Lower leg skin (tissue), 4 donors: Measurements from ENCODE around the gene ZSWIM3. TPM values are rescaled to one million over a fixed set of nuclear protein-coding genes. Genes with fewer than 3 reads are reported as not detected.

ENCODE experiments used
- DNase-seq, 2 donors: peaks; one replicate each; pipeline ENCODE4 v3.0.0-alpha.2; 2019; ENCODE audit warnings: low spot score in 2 of 2
- H3K4me3 ChIP-seq: fragments of 200-600 bp; sonication (generic); 2 replicates; pipeline ENCODE4 v1.5.1; 2017; ENCODE audit warnings: mild to moderate bottlenecking, low read depth; ENCODE audit not compliant: poor library complexity, severe bottlenecking
- POLR2A ChIP-seq, 2 donors: fragments of 450-650 bp; IDR thresholded peaks; one replicate each; pipeline ENCODE4 v1.6.1; 2016 to 2017; ENCODE audit warnings: antibody characterized with exemption in 2 of 2, mild to moderate bottlenecking in 1 of 2, moderate library complexity in 1 of 2
- WGBS, 2 donors: methylation state at CpG; one replicate each; pipeline ENCODE4 v1.1.5; 2018; 5-methylcytosine and 5-hydroxymethylcytosine counted together
- intact Hi-C: fragments of 100-400 bp; cut with DNase I; formaldehyde crosslinking; loops from one replicate; pipeline ENCODE4 v1.15.0; 2023; ENCODE audit warnings: low total_unique reads
- total RNA-seq, 4 donors: library from RNA; depleted of rRNA; stranded (reverse); fragments of >200 nt; gene quantifications; one replicate each; pipeline ENCODE4 v1.1.0, GENCODE V29; 2016
- TF ChIP-seq, protein P1 (sequence below), 3 donors: fragments of 450-650 bp; IDR thresholded peaks; one replicate each; pipeline ENCODE4 v1.5.1; 2016; ENCODE audit warnings: antibody characterized with exemption in 3 of 3, mild to moderate bottlenecking in 3 of 3, moderate library complexity in 2 of 3

The ZSWIM3 gene
- total RNA-seq, 4 donors from 2014 or later, result 3.7 to 4.6 (median 4.0) TPM

DNA sequence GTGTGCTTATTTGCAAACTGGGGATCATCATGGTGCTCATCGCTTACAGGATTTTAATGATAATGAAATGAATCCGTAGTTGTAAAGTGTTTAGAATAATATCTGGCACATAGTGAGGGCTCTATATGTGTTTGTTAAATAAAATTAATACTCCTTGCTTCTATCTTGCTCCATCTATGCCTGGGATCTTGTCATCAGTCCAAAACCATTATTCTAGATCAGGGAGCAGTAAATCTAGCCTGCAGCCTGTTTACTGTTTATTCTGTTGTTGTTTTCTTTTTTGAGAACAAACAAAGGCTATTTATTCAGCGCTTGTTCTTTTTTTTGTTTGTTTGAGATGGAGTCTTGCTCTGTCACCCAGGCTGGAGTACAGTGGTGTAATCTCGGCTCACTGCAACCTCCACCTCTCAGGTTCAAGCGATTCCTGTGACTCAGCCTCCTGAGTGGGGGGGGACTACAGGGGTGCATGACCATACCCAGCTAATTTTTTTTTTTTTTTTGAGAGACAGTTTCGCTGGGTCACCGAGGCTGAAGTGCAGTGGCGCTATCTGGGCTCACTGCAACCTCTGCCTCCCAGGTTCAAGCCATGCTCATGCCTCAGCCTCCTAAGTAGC is 8.3 kb upstream of the ZSWIM3 start:
- no peak overlapping the region for H3K4me3 ChIP-seq
- no peak for TF ChIP-seq POLR2A (IDR thresholded peaks at IDR 0.05)
- TF ChIP-seq, protein P1, sequence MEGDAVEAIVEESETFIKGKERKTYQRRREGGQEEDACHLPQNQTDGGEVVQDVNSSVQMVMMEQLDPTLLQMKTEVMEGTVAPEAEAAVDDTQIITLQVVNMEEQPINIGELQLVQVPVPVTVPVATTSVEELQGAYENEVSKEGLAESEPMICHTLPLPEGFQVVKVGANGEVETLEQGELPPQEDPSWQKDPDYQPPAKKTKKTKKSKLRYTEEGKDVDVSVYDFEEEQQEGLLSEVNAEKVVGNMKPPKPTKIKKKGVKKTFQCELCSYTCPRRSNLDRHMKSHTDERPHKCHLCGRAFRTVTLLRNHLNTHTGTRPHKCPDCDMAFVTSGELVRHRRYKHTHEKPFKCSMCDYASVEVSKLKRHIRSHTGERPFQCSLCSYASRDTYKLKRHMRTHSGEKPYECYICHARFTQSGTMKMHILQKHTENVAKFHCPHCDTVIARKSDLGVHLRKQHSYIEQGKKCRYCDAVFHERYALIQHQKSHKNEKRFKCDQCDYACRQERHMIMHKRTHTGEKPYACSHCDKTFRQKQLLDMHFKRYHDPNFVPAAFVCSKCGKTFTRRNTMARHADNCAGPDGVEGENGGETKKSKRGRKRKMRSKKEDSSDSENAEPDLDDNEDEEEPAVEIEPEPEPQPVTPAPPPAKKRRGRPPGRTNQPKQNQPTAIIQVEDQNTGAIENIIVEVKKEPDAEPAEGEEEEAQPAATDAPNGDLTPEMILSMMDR (IDR thresholded peaks at IDR 0.05), result no peak
- DNase-seq, result no peak
- intact Hi-C loops, result no loop called here
- WGBS, 2 donors, result 90 to 96% methylated on average over 8 of the region's 8 CpGs

DNA sequence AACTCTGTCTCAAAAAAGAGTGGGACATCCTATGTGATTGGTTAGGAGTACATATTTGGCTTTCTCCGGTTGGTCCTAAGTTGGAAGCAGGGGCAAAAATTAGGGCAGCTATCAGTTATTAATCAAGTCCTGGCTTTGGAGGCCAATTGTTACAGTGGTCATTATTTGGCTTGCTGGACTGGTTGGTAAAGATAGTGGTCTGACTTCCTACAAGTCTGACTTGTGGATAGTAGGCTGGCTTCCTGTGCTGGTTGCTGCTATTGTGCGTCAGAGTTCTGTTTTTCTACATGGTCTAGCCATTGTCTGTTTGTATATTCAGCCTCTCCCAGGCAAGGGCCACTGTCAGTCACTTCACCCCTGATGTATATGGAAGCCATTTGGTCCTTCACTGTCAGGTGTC is 7.2 kb upstream of the ZSWIM3 start:
- DNase-seq, result no peak
- intact Hi-C loops, result no loop called here
- WGBS, 2 donors, result 100% methylated on average over 2 of the region's 2 CpGs
- TF ChIP-seq, protein P1 (IDR thresholded peaks at IDR 0.05), result no peak
- TF ChIP-seq POLR2A (IDR thresholded peaks at IDR 0.05), result no peak
- H3K4me3 ChIP-seq, result no peak overlapping the region

DNA sequence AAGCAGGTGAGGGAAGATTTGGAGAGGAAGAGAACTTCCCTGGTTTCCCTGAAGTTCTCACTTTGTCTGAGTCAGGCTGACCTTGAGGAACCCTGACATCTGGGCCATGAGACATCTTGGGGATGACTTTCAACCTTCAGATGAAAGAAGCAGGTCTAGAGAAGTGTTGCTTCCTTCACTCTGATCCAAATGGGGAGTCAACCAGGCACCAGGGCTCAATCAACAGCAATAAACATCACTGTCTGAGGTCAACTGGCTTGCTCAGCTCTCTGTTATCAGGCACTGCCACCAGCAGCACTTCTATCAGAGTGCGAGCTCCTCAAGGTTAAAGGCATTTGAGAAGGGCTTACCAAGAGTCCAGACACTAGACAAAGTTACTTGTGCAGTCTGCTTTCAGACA is 6.5 kb upstream of the ZSWIM3 start:
- 92 to 100% methylated on average over 1 of the region's 1 CpG for WGBS, 2 donors
- TF ChIP-seq, protein P1 (IDR thresholded peaks at IDR 0.05), result no peak
- TF ChIP-seq POLR2A (IDR thresholded peaks at IDR 0.05), result no peak
- H3K4me3 ChIP-seq, result no peak overlapping the region
- DNase-seq, result no peak
- intact Hi-C loops, result no loop called here

DNA sequence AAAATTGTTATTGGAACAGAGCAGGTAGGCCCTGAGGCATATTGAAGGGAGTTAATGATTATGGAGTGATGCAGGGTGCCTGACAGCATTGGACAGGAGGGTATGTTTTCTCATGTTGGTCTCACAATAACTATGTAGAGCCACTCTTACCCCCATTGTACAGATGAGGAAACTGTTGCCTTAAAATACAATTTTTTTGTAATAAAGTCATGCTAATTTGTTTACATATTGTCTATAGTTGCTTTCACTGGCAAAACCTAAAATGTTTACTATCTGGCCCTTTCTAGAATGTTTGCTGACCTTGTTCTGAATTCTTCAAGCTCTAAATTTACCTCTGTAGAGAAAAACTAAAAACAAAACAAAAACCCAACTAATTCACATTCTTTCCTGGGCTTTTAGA is 5.9 kb upstream of the ZSWIM3 start:
- no peak for DNase-seq
- intact Hi-C loops, result no loop called here
- TF ChIP-seq POLR2A (IDR thresholded peaks at IDR 0.05), result no peak
- TF ChIP-seq, protein P1 (IDR thresholded peaks at IDR 0.05), result no peak
- no peak overlapping the region for H3K4me3 ChIP-seq

DNA sequence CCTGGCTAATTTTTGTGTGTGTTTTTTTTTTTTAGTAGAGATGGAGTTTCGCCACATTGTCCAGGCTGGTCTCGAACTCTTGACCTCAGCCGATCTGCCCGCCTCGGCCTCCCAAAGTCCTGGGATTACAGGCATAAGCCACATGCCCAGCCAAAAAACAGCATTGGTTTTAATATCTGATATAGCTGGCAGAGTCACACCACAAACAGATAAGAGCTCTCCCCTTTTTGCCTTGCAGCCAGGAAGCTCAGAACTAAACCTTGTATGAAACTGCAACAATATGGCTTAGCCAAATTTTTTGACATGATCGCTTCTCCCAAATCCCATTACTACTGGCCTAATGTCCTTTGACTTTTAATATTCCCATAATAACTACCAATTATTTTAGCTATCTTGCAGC is 5.1 kb upstream of the ZSWIM3 start:
- H3K4me3 ChIP-seq, result no peak overlapping the region
- DNase-seq, result no peak
- WGBS, 2 donors, result 84 to 96% methylated on average over 6 of the region's 6 CpGs
- TF ChIP-seq, protein P1 (IDR thresholded peaks at IDR 0.05), result no peak
- TF ChIP-seq POLR2A (IDR thresholded peaks at IDR 0.05), result no peak
- intact Hi-C loops, result no loop called here

DNA sequence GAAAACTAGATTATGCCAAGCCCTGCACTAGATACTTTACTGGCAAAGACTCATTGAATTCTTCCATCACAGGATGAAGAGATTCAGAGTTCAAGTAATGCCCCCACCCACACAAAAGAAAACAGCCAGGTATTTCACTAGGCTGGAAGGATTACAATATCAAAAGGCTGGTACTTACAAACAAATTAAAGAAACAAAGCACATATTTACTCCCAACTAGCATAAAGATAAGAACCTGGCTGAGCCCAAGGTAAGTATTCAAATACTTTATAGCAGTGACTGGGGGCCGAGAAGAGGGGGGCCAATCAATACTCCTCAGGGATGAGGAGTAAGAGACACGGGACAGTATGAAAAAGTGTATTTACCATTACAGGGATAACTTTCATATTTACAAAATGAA is 3.9 kb upstream of the ZSWIM3 start:
- 80 to 83% methylated on average over 2 of the region's 2 CpGs for WGBS, 2 donors
- no peak overlapping the region for H3K4me3 ChIP-seq
- DNase-seq, result no peak
- TF ChIP-seq, protein P1 (IDR thresholded peaks at IDR 0.05), result no peak
- no peak for TF ChIP-seq POLR2A (IDR thresholded peaks at IDR 0.05)
- intact Hi-C loops, result no loop called here
